Measurements from ENCODE around the gene LIME1.
"Not testable (repeated sequence)": the region's sequence is repeated elsewhere in the genome, so short reads cannot be mapped to it uniquely, and the experiment has no call there.

The LIME1 gene

DNA sequence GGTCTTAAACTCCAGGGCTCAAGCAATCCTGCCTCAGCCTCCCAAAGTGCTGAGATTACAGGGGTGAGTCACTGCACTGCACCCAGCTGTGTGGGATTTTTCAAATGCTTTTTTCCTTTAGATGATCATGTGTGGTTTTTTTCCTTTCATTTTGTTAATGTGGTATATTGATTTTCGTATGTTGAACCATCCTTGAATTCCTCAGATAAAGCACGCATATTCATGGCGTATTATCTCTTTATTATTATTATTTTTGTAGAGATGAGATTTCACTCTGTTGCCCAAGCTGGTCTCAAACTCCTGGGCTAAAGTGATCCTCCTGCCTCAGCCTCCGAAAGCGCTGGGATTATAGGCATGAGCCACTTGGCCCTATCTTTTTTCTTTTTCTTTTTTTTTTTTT lies 21.6 kb upstream of the LIME1 start:
- no peak overlapping the region for H3K27ac ChIP-seq
- TF ChIP-seq, protein P1, sequence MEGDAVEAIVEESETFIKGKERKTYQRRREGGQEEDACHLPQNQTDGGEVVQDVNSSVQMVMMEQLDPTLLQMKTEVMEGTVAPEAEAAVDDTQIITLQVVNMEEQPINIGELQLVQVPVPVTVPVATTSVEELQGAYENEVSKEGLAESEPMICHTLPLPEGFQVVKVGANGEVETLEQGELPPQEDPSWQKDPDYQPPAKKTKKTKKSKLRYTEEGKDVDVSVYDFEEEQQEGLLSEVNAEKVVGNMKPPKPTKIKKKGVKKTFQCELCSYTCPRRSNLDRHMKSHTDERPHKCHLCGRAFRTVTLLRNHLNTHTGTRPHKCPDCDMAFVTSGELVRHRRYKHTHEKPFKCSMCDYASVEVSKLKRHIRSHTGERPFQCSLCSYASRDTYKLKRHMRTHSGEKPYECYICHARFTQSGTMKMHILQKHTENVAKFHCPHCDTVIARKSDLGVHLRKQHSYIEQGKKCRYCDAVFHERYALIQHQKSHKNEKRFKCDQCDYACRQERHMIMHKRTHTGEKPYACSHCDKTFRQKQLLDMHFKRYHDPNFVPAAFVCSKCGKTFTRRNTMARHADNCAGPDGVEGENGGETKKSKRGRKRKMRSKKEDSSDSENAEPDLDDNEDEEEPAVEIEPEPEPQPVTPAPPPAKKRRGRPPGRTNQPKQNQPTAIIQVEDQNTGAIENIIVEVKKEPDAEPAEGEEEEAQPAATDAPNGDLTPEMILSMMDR (IDR thresholded peaks at IDR 0.05), result no peak
- TF ChIP-seq ZFX (IDR thresholded peaks at IDR 0.05; ENCODE audit: borderline replicate concordance), result no peak

DNA sequence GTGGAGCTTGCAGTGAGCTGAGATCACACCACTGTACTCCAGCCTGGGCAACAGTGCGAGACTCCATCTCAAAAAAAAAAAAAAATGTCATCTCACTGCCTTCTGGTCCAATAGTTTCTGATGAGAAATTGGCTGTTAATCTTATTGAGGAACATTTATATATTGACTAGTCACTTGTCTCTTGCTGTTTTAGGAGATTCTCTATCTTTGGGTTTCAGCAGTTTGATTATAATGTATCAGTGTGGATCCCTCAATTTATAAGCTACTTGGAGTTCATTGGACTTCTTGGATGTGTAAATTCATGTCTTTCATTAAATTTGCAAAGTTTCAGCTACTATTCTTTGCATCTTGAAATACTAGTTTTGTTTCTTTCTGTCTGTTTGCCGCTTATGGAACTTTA lies 17.5 kb upstream of the LIME1 start:
- no peak for TF ChIP-seq ZFX (IDR thresholded peaks at IDR 0.05; ENCODE audit: borderline replicate concordance)
- TF ChIP-seq, protein P1 (IDR thresholded peaks at IDR 0.05), result no peak
- H3K27ac ChIP-seq, result no peak overlapping the region

DNA sequence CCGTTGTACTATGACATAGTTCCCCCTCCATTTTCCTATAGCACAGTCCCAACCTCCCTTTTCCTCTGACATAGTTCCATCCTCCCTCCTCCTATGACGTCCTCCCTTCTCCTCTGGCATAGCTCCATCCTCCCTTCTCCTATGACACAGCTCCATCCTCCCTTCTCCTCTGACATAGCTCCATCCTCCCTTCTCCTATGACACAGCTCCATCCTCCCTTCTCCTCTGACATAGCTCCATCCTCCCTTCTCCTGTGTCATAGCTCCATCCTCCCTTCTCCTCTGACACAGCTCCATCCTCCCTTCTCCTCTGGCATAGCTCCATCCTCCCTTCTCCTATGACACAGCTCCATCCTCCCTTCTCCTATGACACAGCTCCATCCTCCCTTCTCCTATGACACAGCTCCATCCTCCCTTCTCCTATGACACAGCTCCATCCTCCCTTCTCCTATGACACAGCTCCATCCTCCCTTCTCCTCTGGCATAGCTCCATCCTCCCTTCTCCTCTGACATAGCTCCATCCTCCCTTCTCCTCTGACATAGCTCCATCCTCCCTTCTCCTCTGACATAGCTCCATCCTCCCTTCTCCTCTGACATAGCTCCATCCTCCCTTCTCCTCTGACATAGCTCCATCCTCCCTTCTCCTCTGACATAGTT lies 13.4 kb upstream of the LIME1 start:
- H3K27ac ChIP-seq, result not testable (repeated sequence)

DNA sequence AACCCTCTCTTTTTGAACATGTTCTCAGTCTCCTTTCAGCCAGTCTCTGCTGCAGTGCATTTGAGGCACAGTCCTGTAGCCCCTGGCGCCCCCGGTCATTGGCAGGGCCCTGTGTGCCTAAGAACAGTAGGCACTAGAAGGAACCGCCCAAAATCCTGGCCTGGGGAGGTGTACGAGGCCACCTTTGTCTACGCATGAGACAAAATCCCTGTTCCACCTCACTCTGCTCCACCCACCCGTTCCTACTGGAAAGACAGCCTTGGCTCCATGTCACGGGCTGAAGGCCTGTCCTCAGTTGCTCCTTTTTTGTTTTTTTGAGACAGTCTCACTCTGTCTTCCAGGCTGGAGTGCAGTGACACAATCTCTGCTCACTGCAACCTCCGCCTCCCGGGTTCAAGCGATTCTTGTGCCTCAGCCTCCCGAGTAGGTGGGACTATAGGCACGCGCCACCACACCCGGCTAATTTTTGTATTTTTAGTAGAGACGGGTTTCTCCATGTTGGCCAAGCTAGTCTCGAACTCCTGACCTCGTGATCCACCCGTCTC lies 6.2 kb upstream of the LIME1 start:
- not testable (repeated sequence) for H3K27ac ChIP-seq

DNA sequence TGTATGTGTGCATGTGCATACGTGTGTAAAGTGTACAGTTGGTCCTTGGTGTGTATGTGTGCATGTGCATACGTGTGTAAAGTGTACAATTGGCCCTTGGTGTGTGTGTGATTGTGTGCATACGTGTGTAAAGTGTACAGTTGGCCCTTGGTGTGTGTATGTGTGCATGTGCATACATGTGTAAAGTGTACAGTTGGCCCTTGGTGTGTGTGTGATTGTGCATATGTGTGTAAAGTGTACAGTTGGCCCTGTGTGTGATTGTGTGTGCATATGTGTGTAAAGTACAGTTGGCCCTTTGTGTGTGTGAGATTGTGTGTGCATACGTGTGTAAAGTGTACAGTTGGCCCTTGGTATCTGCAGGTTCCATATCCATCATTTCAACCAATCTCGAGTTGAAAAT lies 5.1 kb upstream of the LIME1 start:
- TF ChIP-seq, protein P1 (IDR thresholded peaks at IDR 0.05), result no peak
- TF ChIP-seq ZFX (IDR thresholded peaks at IDR 0.05; ENCODE audit: borderline replicate concordance), result no peak

DNA sequence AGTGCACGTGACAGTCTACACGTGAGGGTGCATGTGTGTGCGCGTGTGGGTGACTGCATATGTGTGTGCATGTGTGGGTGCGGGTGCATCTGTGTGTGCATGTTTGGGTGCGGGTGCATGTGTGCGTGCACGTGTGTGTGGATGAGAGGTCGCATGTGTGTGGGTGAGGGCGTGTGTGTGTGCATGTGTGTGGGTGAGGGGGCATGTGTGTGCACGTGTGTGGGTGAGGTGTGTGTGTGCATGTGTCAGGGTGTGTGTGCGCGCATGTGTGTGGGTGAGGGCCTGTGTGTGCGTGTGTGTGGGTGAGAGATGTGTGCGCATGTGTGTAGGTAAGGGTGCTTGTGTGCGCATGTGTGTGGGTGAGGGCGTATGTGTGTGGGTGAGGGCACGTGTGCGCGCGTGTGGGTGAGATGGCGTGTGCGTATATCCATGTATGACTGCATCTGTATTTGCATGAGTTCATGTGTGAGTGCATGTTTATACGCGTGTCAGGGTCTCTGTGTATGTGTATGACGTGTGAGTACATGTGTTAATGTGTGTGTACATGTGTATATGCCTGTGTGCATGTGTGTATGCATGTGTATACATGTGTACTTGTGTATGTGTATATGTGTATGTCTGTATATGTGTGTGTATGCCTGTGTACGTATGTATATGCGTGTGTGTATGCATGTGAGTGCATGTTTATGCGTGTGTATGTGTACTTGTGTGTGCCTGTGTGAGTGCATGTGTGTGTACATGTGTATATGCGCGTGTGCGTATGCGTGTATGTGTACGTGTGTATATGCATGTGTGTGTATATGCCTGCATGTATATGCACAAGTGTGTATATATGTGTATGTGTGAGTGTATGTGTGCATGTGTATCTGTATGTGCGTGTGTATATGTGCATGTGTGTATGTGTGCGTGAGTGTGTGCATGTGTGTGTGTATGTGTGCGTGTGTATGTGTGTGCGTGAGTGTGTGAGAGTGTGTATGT lies 4.1 kb upstream of the LIME1 start:
- no peak overlapping the region for H3K27ac ChIP-seq
- TF ChIP-seq, protein P1 (IDR thresholded peaks at IDR 0.05), result no peak
- TF ChIP-seq ZFX (IDR thresholded peaks at IDR 0.05; ENCODE audit: borderline replicate concordance), result no peak

More for the DNA sequence above, 5.1 kb upstream of the LIME1 start:
- H3K27ac ChIP-seq, result no peak overlapping the region

DNA sequence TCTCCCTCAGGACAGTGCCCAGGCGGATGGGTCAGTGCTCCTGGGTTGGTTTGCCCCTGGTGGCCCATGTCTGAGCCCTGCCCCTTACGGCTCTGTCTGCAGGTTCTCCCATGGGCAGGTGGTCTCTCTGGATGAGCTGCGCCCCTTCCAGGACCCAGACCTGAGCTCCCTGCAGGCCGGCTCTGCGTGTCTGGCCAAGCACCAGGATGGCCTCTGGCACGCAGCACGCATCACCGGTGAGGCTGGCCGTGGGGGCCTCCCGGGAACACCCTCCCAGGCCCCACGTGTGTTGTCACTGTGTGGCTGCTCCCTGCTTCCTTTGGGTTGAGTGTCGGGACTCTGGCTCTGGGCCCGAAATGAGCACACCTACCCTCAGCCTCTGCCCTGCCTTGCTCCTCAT lies 3.3 kb upstream of the LIME1 start:
- no peak overlapping the region for H3K27ac ChIP-seq

More for the DNA sequence above, 3.3 kb upstream of the LIME1 start:
- TF ChIP-seq, protein P1 (IDR thresholded peaks at IDR 0.05), result no peak
- no peak for TF ChIP-seq ZFX (IDR thresholded peaks at IDR 0.05; ENCODE audit: borderline replicate concordance)
